NCI-H2081 treated with DMSO at 0.1 percent for 48 hours (cell line): ENCODE results near the gene NSD2.
A peak's percentile ranks its signal among the peaks of the same experiment; 100 is the strongest.
"Not testable (repeated sequence)": the region's sequence is repeated elsewhere in the genome, so short reads cannot be mapped to it uniquely, and the experiment has no call there.

Experiments used
- DNase-seq: peaks from one replicate; lab custom pipeline; 2025; lab: John Stamatoyannopoulos, UW

Gene NSD2

GRCh38 chr4:1870578-1871443 lies at the start of gene NSD2:
Gene NSD2 (plus strand): TSS chr4:1871393. CDS start chr4:1900655, 29,262 bp downstream.
- DNase-seq: peak; percentile 89

DNA sequence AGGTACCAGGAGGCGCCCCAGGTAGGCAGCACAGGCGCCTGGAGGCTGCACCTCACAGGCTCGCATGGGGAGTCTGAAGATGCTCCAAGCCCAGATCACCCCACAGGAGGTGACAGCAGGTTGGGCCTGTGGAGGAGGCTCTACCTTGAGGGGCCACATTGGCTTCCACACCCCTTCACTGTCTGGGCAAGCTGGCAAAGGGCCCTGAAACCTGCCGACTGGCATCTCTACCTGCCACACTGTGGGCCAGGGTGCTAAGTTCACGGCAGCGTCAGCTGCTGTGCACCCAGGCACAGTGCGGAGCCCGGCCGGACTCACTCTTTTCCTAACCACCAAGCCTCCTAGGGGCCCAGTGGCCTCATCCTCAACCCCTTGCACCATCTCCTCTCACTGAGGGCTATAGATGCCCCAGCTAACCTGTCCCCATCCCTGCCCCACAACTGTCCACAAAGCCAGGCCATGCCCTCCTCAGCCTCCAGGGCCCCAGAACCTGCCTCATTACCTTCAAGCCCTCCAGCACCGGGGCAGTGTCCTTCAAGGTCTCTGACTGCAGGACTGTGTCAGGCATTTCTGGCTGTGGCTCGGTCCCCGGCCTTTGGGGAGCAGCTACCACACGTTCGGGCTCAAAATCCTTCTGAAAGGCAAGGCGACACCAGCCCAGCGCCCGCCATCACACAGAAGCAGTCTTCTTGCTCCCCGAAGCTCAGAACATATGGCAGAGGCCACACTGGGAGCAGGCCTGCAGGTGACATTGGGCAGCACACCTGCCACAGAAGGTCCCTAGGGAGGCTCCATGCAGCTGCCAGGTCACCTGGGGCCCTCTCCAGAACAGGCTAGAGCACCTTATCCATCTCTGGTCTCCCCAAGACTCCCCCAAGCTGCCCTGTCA lies 49.3 kb upstream of the NSD2 start:
- DNase-seq: no peak

DNA sequence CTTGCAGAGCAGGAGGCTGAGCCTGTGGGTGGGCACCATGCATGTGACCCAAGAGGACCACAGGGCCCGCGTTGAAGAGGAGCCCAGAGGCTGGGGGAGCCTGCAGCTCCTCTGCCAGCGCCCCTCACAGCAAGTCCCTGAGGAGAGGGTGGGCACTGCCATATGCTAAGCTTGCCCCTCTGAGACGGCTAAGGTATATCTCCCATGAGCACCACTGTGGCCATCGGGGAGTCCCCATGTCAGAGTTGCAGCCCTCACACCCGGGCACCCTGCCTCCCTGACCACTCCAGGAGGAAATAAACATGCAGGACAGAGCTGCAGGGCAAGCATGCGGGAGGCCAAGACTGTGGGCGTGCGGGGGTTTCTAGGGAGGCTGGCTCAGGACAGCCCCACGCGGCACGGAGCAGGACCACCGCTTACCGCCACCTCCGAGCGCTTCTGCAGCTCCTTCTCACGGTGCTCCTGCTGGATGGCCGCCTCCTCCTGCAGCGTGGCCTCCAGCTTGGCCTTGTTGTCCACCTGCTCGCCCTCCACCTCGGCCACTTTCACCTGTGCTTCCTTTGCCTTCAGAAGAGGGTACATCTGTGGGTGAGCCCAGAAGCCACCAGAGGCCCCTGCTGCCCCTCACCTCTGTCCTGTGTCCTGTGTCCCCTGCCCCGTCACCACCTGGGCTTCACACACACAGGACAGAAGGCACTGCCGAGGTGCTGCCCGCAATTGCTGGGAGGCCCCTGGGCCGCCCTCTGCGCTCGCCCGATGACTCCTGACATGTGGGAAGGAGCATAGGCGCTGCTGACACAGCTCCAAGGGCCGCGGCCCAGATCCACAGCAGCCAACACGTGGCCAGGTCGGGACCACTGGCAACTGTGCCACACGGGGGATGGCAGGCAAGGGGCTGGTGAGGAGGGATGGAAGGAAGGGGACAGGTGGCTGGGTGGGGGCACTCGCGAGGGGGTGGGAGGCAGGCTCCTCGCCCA lies 48.3 kb upstream of the NSD2 start:
- DNase-seq: no peak

- DNase-seq: no peak
Observed at GRCh38 chr4:1823545-1823932, 47.7 kb upstream of the NSD2 start.

GRCh38 chr4:1824746-1825145 lies 46.4 kb upstream of the NSD2 start:
- DNase-seq: no peak

DNA sequence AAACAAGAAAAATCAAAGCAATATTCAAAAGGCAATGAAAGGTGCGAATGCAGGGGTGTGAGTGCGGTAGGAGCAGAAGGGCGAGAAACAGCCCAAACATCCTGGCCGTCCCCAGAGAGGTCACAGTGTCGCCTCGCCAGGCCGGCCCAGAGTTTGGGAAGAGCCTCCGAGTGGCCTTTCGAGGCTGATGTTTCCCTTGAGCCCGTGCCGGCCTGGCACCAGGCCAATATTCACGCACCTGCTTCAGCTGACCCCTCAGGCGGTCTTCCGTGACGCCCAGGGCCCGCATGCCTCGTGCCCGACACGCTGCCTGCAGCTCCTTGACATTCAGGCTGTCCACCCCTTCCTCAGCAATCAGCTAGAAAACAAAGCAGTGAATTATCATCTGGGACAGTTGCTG lies 45.9 kb upstream of the NSD2 start:
- no peak for DNase-seq

- no peak for DNase-seq
Observed at GRCh38 chr4:1826531-1827350, 44.5 kb upstream of the NSD2 start.

- DNase-seq: no peak
Observed at GRCh38 chr4:1830234-1830633, 41.0 kb upstream of the NSD2 start.

GRCh38 chr4:1830642-1831228 lies 40.5 kb upstream of the NSD2 start:
- DNase-seq: no peak

GRCh38 chr4:1831331-1831730 lies 39.9 kb upstream of the NSD2 start:
- no peak for DNase-seq

- no peak for DNase-seq
Observed at GRCh38 chr4:1832690-1833089, 38.5 kb upstream of the NSD2 start.

DNA sequence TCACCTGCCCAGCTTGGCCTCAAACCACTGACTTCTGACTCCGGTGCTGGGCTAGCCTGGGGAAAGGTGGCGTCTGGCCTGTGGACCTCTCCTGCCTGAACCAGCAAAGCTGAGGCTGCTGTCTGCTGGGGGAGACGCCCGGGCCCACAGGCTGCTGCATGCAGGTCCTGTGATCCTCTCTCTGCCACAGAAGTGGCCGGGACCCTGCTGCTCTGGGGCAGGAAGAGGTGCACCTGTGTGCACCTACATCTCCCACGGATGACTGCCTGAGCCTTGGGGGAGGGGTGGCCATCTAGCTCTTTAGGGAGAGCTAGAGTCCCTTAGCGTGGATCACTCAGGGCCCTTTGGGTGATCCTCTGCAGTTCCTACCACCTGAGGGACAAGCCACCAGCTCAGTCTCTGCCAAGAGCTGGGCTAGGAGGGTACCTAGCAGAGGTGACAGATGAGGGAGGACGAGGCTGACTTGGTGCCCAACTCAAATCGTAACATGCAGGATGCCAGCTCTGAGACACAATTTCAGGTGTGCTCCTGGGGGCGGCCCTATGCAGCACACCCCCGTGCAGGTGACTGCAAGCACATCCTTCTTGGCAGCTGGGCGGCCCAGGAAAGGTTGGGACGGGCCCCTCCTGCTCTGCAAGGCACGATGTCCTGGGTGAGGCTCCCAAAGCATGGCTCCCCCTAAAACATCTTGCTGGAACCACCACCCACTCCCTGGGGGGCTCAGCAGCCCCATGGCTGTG lies 37.7 kb upstream of the NSD2 start:
- DNase-seq: no peak

- DNase-seq: no peak
Observed at GRCh38 chr4:1834047-1834775, 37.0 kb upstream of the NSD2 start.

DNA sequence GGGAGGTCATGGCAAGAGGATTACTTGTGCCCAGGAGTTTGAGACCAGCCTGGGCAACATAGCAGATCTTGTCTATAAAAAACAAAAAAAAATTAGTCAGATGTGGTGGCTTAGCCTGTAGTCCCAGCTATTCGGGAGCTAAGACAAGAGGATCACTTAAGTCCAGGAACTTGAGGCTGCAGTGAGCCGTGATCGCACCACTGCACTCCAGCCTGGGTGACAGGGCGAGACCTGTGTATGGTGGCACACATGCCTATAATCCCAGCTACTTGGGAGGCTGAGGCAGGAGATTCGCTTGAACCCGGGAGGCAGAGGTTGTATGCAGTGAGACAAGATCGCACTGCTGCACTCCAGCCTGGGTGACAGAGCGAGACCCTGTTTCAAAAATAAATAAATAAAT lies 35.4 kb upstream of the NSD2 start:
- DNase-seq: not testable (repeated sequence)

GRCh38 chr4:1836650-1837049 lies 34.5 kb upstream of the NSD2 start:
- no peak for DNase-seq

- DNase-seq: no peak
Observed at GRCh38 chr4:1837069-1837468, 34.1 kb upstream of the NSD2 start.

- DNase-seq: no peak
Observed at GRCh38 chr4:1839282-1839681, 31.9 kb upstream of the NSD2 start.

DNA sequence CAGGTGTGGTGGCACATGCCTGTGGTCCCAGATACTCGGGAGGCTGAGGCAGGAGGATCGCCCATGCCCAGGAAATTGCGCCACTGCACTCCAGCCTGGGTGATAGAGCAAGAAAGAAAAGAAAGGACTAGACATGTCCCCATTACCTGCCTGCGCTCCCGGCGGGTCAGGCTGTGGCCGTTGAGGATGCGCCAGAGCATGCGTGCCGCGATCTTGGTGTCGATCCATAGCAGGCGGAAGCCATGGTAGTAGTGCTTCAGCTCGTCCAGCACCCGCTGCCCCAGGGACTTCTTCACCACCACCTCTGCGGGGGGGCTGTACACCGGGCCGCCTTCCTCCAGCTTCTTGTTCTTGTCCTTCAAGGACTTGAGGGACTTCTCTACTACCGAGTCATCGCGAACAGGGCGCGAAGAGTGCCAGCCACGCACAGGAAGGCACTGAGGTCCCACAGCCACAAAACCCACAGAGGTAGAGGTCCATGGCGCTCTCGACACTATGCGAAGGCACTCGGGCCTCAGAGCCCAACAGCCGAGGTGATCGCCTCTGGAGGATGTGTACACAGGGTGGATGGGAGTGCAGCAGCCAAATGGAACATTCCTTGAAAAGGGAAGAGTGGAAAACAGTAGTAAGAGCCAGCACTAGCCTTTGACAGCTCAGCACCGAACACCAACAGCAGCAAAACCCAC lies 29.8 kb upstream of the NSD2 start:
- no peak for DNase-seq

GRCh38 chr4:1841887-1842210 lies 29.3 kb upstream of the NSD2 start:
- DNase-seq: no peak
